GM18498 (cell line): ENCODE data around the gene SCAF1.

Experiments used
- ATAC-seq: cut with Tn5 transposase; IDR thresholded peaks from one replicate; pipeline ENCODE4 v1.9.1; 2021; ENCODE audit warnings: mild to moderate bottlenecking, moderate library complexity; ENCODE audit not compliant: unreplicated experiment

Gene SCAF1

GRCh38 chr19:49642492-49643035 is 555 bp downstream of the SCAF1 start:
- no peak for ATAC-seq

DNA sequence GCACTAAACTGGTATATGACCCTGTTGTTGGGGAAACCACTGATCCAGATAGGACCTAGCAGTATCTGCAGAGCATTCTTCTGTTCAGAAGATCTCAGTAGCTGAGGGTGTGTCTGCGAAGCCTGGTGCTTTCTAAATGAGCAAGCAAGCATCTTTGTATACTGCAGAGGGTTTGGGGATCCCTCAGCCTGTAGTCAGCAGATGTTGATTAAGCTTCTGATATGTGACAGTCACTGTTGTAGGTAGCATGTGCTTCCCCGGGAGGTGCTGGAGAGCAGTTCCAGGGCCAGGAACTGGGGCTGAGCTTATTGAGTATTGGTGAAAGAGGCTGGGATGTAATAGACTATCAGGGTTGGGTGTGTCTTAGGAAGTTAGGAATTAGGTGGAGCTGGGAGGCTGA is 1.5 kb downstream of the SCAF1 start:
- ATAC-seq, result no peak

GRCh38 chr19:49645592-49645991 is 3.6 kb downstream of the SCAF1 start:
- no peak for ATAC-seq

GRCh38 chr19:49645995-49646394 is 4.0 kb downstream of the SCAF1 start:
- ATAC-seq, result no peak

- no peak for ATAC-seq
Measured at GRCh38 chr19:49646586-49646985, 4.6 kb downstream of the SCAF1 start.

- no peak for ATAC-seq
Measured at GRCh38 chr19:49651029-49651819, 9.2 kb downstream of the SCAF1 start.

DNA sequence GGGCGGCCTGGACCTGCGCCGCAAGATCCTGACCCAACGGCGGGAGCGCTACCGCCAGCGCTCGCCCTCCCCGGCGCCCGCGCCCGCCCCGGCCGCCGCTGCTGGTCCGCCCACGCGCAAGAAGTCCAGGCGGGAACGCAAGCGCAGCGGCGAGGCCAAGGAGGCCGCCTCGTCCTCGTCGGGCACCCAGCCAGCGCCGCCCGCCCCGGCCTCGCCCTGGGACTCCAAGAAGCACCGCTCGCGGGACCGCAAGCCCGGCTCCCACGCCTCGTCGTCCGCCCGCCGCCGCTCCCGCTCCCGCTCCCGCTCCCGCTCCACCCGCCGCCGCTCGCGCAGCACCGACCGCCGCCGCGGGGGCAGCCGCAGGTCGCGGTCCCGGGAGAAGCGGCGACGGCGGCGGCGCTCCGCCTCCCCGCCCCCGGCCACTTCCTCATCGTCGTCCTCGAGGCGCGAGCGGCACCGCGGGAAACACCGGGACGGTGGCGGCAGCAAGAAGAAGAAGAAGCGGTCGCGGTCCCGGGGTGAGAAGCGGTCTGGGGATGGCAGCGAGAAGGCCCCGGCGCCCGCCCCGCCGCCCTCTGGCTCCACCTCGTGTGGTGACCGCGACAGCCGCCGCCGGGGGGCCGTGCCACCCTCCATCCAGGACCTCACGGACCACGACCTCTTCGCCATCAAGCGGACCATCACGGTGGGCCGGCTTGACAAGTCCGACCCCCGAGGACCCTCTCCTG is 10.0 kb downstream of the SCAF1 start:
- ATAC-seq, result no peak

DNA sequence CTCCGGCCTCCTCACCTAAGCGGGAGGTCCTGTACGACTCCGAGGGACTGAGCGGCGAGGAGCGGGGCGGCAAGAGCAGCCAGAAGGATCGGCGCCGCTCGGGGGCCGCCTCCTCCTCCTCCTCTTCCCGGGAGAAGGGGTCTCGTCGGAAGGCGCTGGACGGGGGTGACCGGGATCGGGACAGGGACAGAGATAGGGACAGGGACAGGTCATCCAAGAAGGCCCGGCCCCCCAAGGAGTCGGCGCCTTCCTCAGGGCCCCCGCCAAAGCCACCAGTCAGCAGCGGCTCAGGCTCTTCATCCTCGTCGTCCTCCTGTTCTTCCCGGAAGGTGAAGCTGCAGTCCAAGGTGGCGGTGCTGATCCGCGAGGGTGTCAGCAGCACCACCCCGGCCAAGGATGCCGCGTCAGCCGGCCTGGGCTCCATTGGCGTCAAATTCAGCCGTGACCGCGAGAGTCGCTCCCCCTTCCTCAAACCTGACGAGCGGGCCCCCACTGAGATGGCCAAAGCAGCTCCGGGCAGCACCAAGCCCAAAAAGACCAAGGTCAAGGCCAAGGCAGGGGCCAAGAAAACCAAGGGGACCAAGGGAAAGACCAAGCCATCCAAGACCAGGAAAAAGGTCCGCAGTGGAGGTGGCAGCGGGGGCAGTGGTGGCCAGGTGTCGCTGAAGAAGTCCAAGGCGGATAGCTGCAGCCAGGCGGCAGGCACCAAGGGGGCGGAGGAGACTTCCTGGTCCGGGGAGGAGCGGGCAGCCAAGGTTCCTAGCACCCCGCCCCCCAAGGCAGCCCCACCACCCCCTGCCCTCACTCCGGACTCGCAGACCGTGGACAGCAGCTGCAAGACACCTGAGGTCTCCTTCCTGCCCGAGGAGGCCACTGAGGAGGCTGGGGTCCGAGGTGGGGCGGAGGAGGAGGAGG is 10.8 kb downstream of the SCAF1 start:
- no peak for ATAC-seq

- ATAC-seq, result no peak
Measured at GRCh38 chr19:49653466-49653806, 11.4 kb downstream of the SCAF1 start.

- no peak for ATAC-seq
Measured at GRCh38 chr19:49654581-49654980, 12.6 kb downstream of the SCAF1 start.

GRCh38 chr19:49655570-49656455 is 13.8 kb downstream of the SCAF1 start:
- no peak for ATAC-seq

DNA sequence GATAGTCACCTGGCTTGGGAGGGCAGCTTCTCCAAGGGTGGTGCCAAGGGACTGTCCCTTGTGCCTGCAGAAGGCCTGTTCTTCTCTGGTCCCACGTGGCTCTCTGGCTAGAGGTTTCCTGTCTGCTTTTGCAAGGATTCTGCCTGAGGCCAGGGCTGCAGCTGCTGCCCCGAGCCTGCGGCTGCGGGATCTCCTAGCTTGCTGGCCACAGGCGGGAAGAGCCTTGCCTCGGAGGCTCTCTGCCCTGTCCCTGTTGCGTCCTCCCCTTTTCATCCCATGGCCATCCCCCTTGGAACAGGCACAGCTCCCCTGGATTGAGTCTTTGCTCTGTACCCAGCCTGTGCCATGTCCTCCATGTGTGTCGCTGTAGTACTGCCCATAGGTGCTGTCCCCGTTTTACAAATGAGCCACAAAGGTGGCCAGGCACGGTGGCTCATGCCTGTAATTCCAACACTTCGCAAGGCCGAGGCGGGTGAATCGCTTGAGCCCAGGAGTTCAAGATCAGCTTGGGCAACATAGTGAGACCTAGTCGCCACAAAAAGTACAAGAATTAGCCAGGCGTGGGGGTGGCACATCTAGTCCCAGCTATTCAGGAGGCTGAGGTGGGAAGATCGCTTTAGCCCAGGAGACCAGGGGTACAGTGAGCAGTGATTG is 14.6 kb downstream of the SCAF1 start:
- ATAC-seq, result no peak

GRCh38 chr19:49657493-49658138 is 15.6 kb downstream of the SCAF1 start:
- ATAC-seq, result no peak

DNA sequence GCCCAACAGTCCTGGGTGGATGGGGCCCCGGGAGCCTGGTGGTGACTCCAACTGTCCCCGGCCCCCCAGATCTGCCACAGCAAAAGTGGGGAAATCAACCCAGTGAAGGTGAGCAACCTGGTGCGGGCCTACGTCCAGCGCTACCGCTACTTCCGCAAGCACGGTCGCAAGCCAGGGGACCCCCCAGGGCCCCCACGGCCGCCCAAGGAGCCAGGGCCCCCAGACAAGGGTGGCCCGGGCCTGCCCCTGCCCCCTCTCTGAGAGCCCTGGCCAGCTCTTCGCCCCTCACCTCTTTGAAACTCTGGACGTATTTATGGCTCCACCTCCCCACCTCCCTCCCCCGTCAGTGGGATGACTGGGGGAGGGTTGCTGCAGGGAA is 16.1 kb downstream of the SCAF1 start:
- no peak for ATAC-seq

DNA sequence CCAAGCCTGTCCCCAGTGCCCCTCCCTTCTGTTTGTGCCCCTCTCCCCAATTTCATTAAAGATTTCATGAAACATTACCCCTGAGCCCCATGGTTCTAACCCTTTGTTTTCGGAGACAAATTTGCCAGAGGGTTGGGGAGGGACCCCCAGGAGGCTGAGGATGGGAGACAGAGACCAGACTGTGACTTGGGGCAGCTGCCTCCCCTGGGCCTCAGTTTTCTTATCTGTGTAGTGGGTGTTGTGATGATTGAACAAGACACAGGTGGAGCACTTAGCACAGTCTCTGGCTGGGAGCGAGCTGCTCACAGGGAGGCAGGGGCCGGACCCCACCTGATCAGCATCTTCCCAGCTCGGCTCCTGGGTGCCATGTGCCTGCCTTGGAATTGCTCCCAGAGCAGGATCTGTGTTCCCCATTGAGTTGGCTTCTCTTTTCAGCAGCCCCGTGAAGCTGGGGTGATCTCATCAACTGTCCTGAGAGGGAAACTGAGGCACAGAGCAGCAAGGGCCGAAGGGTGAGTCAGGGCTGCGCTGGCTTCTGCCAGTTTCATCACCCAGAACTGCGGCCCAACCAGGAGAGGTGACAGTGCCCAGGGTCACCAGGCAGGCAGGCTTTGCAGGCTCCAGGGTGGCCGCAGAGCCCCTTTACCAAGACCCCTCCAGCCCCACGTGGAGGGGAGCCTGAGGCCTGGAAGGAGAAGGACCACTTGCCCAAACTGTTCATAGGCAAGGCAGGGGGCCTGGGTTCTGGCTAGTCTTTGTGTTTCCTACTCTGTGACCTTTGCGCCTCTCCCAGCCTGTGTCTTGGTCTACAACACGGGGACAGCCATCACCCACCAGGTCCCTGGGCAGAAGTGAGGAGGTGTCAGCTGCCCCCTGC is 16.8 kb downstream of the SCAF1 start:
- ATAC-seq, result no peak

DNA sequence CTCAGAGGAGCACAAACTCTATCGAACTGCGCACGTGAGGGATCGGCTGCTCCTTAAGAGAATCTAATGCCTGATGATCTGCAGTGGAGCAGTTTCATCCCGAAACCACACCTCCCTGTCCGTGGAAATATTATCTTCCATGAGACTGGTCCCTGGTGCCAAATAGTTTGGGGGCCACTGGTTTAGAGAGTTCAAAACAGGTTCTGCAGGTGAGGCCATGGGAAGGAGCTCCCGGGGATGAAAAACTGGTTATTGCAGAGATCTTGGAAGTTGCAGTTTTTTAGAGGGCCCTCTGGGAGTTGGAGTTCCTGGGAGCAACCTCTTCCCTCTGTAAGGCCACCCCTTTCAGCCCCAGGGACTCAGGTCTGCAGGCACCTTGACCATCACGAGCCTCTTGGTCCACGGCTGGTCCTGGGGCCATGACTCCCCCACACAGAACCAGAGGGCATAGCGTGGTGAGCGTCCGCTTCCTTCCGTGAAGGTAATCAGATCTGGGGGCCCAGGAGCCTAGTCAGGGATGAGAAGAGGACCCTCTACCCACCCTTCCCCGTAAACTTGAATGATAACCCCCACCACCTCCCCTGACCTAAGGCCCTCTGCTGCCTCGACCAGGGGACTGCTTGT is 18.4 kb downstream of the SCAF1 start:
- no peak for ATAC-seq

- no peak for ATAC-seq
Measured at GRCh38 chr19:49662011-49662410, 20.0 kb downstream of the SCAF1 start.

GRCh38 chr19:49663224-49663623 is 21.2 kb downstream of the SCAF1 start:
- no peak for ATAC-seq
